ENCODE data around the gene NEO1. TPM values are rescaled to one million over a fixed set of nuclear protein-coding genes. Genes with fewer than 3 reads are reported as not detected.

Gene NEO1
- total and polyA plus RNA-seq, 2 of the 13 experiments (the other 11 are each of a cell fraction or from before 2014, with no cell fraction given) = 8.4 to 11.0 TPM

DNA sequence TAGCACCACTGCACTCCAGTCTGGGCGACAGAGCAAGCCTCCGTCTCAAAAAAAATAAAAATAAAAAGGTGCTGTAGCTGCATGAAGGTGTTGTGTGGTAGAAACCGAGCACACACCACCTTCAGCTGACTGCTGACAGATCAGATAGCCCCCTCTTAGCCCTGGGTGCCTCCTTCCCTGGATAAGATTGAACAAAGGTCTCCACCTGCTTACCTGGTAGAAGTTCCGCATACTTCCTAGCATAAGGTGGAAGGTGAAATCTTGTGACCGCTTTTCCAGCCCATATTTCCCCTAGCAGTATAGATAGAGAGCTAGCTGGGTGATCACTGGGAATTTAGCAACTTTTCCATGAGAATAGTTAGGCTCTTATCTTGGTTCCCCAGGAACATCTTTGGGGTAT, 18.7 kb upstream of the NEO1 start:
- Histone ChIP-seq H3K4me3 (replicated peaks in 1 of 3; ENCODE audit: insufficient read depth in 1 of 3, low read depth in 2 of 3, low read length in 3 of 3) (no peak overlapping the region), H3K9me3 (ENCODE audit: low read length) (no peaks in the 10 kb centered on the region), H4K20me1 (ENCODE audit: insufficient read depth, low read length) (no peaks in the 10 kb centered on the region), H3K36me3 (replicated peaks in 1 of 2; ENCODE audit: control insufficient read depth in 1 of 2, insufficient read depth in 2 of 2, low read length in 2 of 2) (no peaks in the 10 kb centered on the region), H2AFZ (ENCODE audit: low read length) (no peak overlapping the region), H3K9ac (ENCODE audit: insufficient read depth, low read depth, low read length) (no peak overlapping the region), H3K4me2 (ENCODE audit: low read depth, low read length) (no peak overlapping the region), H3K4me1 (ENCODE audit: insufficient read depth, low read length) (no peaks in the 10 kb centered on the region), H3K79me2 (ENCODE audit: insufficient read depth, low read length) (no peaks in the 10 kb centered on the region), H3K27me3 (ENCODE audit: control insufficient read depth in 1 of 2, insufficient read depth in 2 of 2, low read length in 2 of 2) (peaks cover 0 to 27% of the 10 kb centered on the region in 2 experiments; a peak in 4 of 5 replicates), H3K27ac (ENCODE audit: extremely low read length, insufficient read depth, low read length) (no peak overlapping the region)
- ATAC-seq = no peak
- intact Hi-C loops (cut with micrococcal nuclease; ENCODE audit: unreplicated experiment) (no loop called here), in situ Hi-C loops (cut with HindIII; ENCODE audit: extremely low pct_ligation_motif_present, low pct_unique_long_range_greater_than_20kb) (no loop called here)
- DNase-seq (ENCODE audit: low spot score) = no peak
- no peak for TF ChIP-seq EEA1 (CRISPR knock-in tag; IDR thresholded peaks at IDR 0.05; ENCODE audit: borderline replicate concordance)
- TF ChIP-seq MAFF (IDR thresholded peaks at IDR 0.05; ENCODE audit: low read depth, low read length) = no peak
- TF ChIP-seq, protein P1, sequence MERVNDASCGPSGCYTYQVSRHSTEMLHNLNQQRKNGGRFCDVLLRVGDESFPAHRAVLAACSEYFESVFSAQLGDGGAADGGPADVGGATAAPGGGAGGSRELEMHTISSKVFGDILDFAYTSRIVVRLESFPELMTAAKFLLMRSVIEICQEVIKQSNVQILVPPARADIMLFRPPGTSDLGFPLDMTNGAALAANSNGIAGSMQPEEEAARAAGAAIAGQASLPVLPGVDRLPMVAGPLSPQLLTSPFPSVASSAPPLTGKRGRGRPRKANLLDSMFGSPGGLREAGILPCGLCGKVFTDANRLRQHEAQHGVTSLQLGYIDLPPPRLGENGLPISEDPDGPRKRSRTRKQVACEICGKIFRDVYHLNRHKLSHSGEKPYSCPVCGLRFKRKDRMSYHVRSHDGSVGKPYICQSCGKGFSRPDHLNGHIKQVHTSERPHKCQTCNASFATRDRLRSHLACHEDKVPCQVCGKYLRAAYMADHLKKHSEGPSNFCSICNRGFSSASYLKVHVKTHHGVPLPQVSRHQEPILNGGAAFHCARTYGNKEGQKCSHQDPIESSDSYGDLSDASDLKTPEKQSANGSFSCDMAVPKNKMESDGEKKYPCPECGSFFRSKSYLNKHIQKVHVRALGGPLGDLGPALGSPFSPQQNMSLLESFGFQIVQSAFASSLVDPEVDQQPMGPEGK (CRISPR knock-in tag; IDR thresholded peaks at IDR 0.05) = no peak
- TF ChIP-seq, protein P2, sequence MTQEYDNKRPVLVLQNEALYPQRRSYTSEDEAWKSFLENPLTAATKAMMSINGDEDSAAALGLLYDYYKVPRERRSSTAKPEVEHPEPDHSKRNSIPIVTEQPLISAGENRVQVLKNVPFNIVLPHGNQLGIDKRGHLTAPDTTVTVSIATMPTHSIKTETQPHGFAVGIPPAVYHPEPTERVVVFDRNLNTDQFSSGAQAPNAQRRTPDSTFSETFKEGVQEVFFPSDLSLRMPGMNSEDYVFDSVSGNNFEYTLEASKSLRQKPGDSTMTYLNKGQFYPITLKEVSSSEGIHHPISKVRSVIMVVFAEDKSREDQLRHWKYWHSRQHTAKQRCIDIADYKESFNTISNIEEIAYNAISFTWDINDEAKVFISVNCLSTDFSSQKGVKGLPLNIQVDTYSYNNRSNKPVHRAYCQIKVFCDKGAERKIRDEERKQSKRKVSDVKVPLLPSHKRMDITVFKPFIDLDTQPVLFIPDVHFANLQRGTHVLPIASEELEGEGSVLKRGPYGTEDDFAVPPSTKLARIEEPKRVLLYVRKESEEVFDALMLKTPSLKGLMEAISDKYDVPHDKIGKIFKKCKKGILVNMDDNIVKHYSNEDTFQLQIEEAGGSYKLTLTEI (CRISPR knock-in tag; conservative IDR thresholded peaks at IDR 0.05) = no peak
- TF ChIP-seq NBN (conservative IDR thresholded peaks at IDR 0.05) = no peak
- TF ChIP-seq FOXJ3 (CRISPR knock-in tag; IDR thresholded peaks at IDR 0.05; ENCODE audit: borderline replicate concordance) = no peak
- TF ChIP-seq, protein P3, sequence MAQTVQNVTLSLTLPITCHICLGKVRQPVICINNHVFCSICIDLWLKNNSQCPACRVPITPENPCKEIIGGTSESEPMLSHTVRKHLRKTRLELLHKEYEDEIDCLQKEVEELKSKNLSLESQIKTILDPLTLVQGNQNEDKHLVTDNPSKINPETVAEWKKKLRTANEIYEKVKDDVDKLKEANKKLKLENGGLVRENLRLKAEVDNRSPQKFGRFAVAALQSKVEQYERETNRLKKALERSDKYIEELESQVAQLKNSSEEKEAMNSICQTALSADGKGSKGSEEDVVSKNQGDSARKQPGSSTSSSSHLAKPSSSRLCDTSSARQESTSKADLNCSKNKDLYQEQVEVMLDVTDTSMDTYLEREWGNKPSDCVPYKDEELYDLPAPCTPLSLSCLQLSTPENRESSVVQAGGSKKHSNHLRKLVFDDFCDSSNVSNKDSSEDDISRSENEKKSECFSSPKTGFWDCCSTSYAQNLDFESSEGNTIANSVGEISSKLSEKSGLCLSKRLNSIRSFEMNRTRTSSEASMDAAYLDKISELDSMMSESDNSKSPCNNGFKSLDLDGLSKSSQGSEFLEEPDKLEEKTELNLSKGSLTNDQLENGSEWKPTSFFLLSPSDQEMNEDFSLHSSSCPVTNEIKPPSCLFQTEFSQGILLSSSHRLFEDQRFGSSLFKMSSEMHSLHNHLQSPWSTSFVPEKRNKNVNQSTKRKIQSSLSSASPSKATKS (CRISPR knock-in tag; IDR thresholded peaks at IDR 0.05) = no peak
- TF ChIP-seq, protein P4, sequence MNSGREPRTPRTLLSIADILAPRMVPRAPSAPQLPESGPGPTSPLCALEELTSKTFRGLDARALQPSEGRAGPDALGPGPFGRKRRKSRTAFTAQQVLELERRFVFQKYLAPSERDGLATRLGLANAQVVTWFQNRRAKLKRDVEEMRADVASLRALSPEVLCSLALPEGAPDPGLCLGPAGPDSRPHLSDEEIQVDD (CRISPR knock-in tag; IDR thresholded peaks at IDR 0.05; ENCODE audit: borderline replicate concordance) = no peak
- no peak for TF ChIP-seq ZSCAN30 (CRISPR knock-in tag; IDR thresholded peaks at IDR 0.05)
- TF ChIP-seq KMT2B (CRISPR knock-in tag; IDR thresholded peaks at IDR 0.05) = no peak
- no peak for TF ChIP-seq ZNF768 (CRISPR knock-in tag; IDR thresholded peaks at IDR 0.05)
- no peak for TF ChIP-seq AHR (CRISPR knock-in tag; IDR thresholded peaks at IDR 0.05)
- CTCF ChIA-PET (ENCODE audit: low intra/inter-chr PET ratio, low total read pairs) = no interaction called here
- POLR2A ChIA-PET = no interaction called here
- BruUV-seq (replicated peaks) = no TSS peak
- 36% methylated on average over 5 of the region's 5 CpGs for WGBS (ENCODE audit: low lambda C conversion rate)
- FAIRE-seq = no peak
